Spinal cord (tissue), 10 donors: Measurements from ENCODE around the gene SMG9. TPM values are rescaled to one million over a fixed set of nuclear protein-coding genes. Genes with fewer than 3 reads are reported as not detected.

Source experiments
- DNase-seq, 6 donors: peaks; one replicate each; pipeline versions ENCODE4 v3.0.0 to v3.0.0-alpha.2; 2013 to 2015; ENCODE audit warnings: low spot score in 6 of 6, low read depth in 4 of 6
- H3K27ac ChIP-seq: one replicate; pipeline ENCODE4 v1.5.1; 2013; ENCODE audit warnings: low read depth, low read length, control low read depth
- H3K27me3 ChIP-seq: one replicate; pipeline ENCODE4 v1.6.1; 2013; ENCODE audit warnings: low read length; ENCODE audit not compliant: control insufficient read depth, insufficient read depth
- H3K36me3 ChIP-seq: one replicate; pipeline ENCODE4 v1.6.1; 2013; ENCODE audit warnings: low read length; ENCODE audit not compliant: control insufficient read depth, insufficient read depth
- H3K4me1 ChIP-seq: one replicate; pipeline ENCODE4 v1.6.1; 2013; ENCODE audit warnings: low read length; ENCODE audit not compliant: control insufficient read depth, insufficient read depth
- H3K4me3 ChIP-seq: one replicate; pipeline ENCODE4 v1.5.1; 2013; ENCODE audit warnings: low read depth, low read length, control low read depth
- H3K9me3 ChIP-seq: one replicate; pipeline ENCODE4 v1.6.1; 2013; ENCODE audit warnings: low read length; ENCODE audit not compliant: control insufficient read depth, insufficient read depth
- WGBS: methylation state at CpG from one replicate; pipeline ENCODE4 v1.1.5; 2013; ENCODE audit warnings: missing lambda C conversion rate; ENCODE audit not compliant: insufficient coverage; 5-methylcytosine and 5-hydroxymethylcytosine counted together
- long read RNA-seq, 4 donors: transcript quantifications; one replicate each; lab custom pipeline, GENCODE V29; 2026
- polyA plus RNA-seq, 2 donors: library from polyadenylated mRNA; unstranded; fragments of 120-200 nt; gene quantifications; one replicate each; pipeline ENCODE4 v1.2.1, GENCODE V29; 2013; ENCODE audit not compliant: insufficient read length in 2 of 2
- total RNA-seq, 2 donors: library from RNA; depleted of rRNA in 1 of 2; stranded (reverse); fragments of 120-200 nt in 1 of 2; fragments of >200 nt in 1 of 2; gene quantifications; one replicate each; pipeline versions ENCODE4 v1.2.3 to v1.2.4, GENCODE V29; 2013 to 2014
- donor health status: healthy.

SMG9 gene, protein sequence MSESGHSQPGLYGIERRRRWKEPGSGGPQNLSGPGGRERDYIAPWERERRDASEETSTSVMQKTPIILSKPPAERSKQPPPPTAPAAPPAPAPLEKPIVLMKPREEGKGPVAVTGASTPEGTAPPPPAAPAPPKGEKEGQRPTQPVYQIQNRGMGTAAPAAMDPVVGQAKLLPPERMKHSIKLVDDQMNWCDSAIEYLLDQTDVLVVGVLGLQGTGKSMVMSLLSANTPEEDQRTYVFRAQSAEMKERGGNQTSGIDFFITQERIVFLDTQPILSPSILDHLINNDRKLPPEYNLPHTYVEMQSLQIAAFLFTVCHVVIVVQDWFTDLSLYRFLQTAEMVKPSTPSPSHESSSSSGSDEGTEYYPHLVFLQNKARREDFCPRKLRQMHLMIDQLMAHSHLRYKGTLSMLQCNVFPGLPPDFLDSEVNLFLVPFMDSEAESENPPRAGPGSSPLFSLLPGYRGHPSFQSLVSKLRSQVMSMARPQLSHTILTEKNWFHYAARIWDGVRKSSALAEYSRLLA
- total RNA-seq (10 to 100 TPM in 1 of 2 donors, 1 to 10 TPM in 1; 9.2 to 36.6 TPM), polyA plus RNA-seq (100 to 1,000 TPM in 1 of 2 donors, 10 to 100 TPM in 1; 76.5 to 110 TPM)
- long read RNA-seq, donor 1, full-length matches to known transcripts = 15 of 21 reads
- long read RNA-seq, donor 1, partial matches to known transcripts = 6 of 21 reads
- long read RNA-seq, donor 1, other reads (novel, unspliced or antisense) = 0 of 21 reads
- long read RNA-seq, donor 2, full-length matches to known transcripts = 5 of 5 reads
- long read RNA-seq, donor 2, partial matches to known transcripts = 0 of 5 reads
- long read RNA-seq, donor 2, other reads (novel, unspliced or antisense) = 0 of 5 reads
- long read RNA-seq, donor 3, full-length matches to known transcripts = 5 of 5 reads
- long read RNA-seq, donor 3, partial matches to known transcripts = 0 of 5 reads
- long read RNA-seq, donor 3, other reads (novel, unspliced or antisense) = 0 of 5 reads
- long read RNA-seq, donor 4, full-length matches to known transcripts = 9 of 9 reads
- long read RNA-seq, donor 4, partial matches to known transcripts = 0 of 9 reads
- long read RNA-seq, donor 4, other reads (novel, unspliced or antisense) = 0 of 9 reads

DNA sequence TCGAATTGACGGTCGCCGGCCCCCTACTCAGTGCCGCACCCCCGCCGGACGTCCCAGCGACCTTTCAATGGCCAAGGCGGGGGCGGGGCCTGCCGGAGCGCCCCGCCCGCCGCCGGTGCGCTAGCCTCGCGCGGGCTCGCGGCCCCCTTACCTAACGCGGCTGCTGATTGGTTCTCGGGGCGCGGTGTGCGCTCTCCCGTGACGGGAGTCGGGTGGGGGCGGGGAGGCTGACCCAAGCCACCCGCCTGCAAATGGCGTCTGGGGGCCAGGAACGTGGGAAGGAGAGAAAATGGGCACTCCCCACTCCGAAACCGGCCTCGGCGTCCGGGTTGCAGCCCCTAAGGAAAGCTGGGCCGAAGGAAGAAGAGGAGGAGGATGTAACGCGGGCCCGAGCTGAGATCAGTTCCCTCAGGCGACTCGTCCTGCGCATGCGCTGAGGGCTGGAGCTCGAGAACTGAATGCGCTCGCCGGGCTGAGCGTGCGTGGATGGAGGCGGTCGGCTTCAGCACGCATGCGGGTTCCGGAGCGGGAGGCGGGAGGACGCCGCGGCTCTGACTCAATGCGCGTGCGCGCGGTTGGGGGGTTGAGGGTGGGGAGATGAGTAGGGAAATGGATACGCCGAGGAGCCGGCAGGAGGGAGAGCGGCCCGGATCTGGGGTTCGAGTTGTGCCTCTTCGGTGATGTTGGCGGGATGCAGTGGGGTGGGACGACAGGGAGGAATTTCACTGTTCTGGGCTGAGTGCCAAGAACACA lies at the start of gene SMG9:
SMG9 (minus strand) TSS at position 460 of the 753 bp plus-strand sequence. CDS start 4,221 bp downstream, outside the sequence.
- peak; percentile 98 to 100 (median 99) for DNase-seq
- Histone ChIP-seq H3K27ac (peak within 1 kb of the TSS; percentile 100), H3K27me3 (no peaks in the 10 kb centered on the region), H3K4me1 (peaks cover 27% of the 10 kb centered on the region), H3K36me3 (peaks cover 13% of the 10 kb centered on the region), H3K4me3 (peak within 1 kb of the TSS; percentile 91), H3K9me3 (no peaks in the 10 kb centered on the region)
- WGBS = under 1% methylated on average over 77 of the region's 79 CpGs

- no peak overlapping the region for H3K4me3 ChIP-seq
- WGBS = 17% methylated on average over 1 of the region's 2 CpGs
- no peaks in the 10 kb centered on the region for H3K9me3 ChIP-seq
- no peak overlapping the region for H3K27ac ChIP-seq
- H3K27me3 ChIP-seq = peaks cover under 1% of the 10 kb centered on the region
- H3K36me3 ChIP-seq = no peaks in the 10 kb centered on the region
- no peak for DNase-seq
- no peaks in the 10 kb centered on the region for H3K4me1 ChIP-seq
Measured at GRCh38 chr19:43804432-43804831, 49.7 kb upstream of the SMG9 start.

DNA sequence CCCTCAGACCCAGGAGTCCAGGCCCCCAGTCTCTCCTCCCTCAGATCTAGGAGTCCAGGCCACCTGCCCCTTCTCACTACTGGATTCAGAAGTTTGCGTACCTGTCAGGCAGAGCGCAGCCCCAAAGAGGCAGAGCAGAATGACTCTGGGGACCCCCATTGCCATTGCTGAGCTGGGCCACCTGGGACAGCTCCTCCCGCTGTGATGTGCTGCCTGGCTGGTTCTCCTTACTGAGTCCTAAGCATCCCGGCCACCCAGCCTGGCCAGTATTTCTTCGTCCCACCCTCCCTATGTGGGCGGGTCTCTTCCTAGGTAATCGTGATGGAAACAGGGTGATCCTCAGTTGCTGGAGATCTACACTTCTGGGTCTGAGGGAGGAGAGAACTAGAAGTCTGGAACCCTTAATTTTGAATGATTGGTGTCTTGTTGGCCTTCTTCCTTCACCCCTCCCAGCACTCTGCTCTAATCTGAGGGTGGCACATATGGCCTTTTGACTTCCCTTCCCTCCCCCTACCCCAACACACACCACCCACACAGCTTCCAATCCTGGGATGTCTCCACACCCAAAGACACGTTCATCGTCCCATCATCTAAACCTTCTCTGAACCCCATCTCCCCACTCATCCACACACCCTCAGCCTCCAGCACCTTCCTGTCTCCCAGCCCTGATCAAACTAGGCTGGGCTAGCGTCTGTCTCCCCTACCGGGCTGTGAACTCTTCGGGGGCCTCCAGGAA lies 47.6 kb upstream of the SMG9 start, which contains the start of gene LYPD5:
LYPD5 (minus strand) TSS at position 232 of the 736 bp plus-strand sequence; CDS start at position 165, 67 bp downstream.
- Histone ChIP-seq H3K36me3 (no peaks in the 10 kb centered on the region), H3K27me3 (peaks cover 15% of the 10 kb centered on the region), H3K27ac (no peak within 1 kb of the TSS), H3K4me1 (peaks cover 15% of the 10 kb centered on the region), H3K4me3 (no peak within 1 kb of the TSS), H3K9me3 (no peaks in the 10 kb centered on the region)
- DNase-seq = no peak
- 78% methylated on average over 8 of the region's 12 CpGs for WGBS

DNA sequence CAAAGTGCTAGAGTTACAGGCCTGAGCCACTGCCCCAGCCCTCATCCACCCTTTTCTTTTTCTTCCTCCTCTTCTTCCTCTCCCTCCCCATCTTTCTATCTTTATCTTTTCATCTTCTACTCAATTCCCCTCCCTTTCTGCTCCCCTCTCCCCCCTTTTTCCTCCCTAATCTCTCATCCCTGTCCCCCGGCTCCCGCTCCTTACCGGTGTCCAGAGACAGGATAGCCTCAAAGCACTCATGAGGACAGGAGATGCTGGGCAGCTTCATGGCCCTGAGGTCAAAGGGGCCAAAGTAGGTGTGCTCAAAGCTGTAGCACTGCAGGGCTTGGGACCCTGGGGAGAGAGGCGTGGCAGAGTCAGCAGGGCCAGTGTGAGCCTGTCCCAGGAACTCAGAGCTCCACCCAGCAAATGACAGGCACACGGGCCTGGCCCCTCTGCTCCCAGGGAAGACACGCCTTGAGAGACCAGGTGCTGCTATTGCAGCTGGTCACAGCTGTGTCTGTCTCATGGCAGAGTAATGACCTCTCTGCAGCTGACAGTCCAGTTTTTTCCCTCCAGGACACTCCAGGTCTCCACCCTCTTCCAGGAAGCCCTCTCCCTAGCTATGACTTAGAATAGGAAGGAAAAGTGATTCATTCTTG lies 44.9 kb upstream of the SMG9 start:
- no peak for DNase-seq
- no peak overlapping the region for H3K4me3 ChIP-seq
- peaks cover 20% of the 10 kb centered on the region for H3K27me3 ChIP-seq
- 55% methylated on average over 5 of the region's 6 CpGs for WGBS
- no peak overlapping the region for H3K27ac ChIP-seq
- H3K36me3 ChIP-seq = no peaks in the 10 kb centered on the region
- peaks cover 15% of the 10 kb centered on the region for H3K4me1 ChIP-seq
- H3K9me3 ChIP-seq = no peaks in the 10 kb centered on the region

DNA sequence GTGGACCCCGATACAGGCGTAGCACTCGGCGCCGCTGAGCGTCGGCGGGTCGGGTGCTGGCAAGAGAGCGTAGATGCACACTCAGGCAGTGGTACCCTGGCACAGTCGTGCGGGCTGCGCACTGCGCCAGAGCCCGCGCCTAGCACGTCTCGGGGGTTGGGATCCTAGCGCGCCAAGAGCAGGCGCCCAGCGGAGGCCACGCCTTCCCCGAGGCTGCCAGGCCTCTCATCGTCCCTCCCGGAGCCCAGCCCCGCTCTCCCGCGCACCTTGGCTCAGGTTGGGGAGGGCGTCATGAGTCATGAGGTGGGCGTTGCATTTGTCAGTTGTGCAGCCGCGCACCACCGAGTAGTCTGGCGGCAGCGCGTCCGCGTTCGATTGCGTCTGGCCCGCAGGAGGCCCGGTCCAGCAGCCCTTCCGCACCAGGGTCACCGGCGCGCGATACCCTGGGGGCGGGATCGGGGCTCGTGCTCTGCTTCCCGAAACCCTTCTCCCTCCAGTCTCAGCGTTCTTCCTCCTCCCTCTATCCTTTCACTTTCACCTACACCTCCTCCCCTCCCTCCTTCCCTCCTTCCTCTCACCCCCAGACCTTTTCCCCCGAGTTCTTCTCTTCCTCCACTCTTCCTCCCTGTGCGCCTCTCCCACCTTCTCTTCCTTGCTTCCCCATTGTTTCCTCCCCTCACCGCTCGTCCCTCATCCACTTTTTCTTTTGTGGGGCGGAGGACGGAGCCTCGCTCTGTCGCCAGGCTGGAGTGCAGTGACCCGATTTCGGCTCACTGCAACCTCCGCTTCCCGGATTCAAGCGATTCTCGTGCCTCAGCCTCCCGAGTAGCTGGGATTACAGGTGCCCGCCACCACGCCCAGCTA lies 44.0 kb upstream of the SMG9 start:
- Histone ChIP-seq H3K9me3 (no peaks in the 10 kb centered on the region), H3K4me1 (peaks cover 15% of the 10 kb centered on the region), H3K36me3 (no peaks in the 10 kb centered on the region), H3K27me3 (peaks cover 20% of the 10 kb centered on the region), H3K27ac (no peak overlapping the region), H3K4me3 (peak overlapping the region; percentile 26)
- DNase-seq = peak in 2 of 6 donors; percentile 25 to 38
- WGBS = 10% methylated on average over 68 of the region's 70 CpGs

DNA sequence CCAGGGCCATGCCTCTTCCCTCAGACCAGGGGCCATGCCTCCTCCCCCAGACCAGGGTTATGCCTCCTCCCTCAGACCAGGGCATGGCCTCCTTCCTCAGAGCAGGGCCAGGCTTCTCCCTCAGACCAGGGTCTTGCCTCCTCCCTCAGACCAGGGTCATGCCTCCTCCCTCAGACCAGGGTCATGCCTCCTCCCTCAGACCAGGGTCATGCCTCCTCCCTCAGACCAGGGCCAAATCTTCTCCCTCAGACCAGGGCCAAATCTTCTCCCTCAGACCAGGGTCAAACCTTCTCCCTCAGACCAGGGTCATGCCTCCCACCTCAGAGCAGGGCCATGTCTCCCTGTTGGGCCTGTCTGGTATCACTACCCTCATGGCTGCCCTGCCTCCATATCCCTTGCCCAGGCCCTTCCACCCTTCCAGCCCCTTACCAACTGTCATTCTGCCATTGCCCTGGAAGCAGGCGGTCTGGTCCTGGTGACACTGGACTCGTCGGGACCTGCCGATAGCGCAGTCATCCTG lies 43.3 kb upstream of the SMG9 start:
- Histone ChIP-seq H3K27me3 (peaks cover 20% of the 10 kb centered on the region), H3K27ac (no peak overlapping the region), H3K36me3 (no peaks in the 10 kb centered on the region), H3K4me1 (peaks cover 15% of the 10 kb centered on the region), H3K9me3 (no peaks in the 10 kb centered on the region), H3K4me3 (peak overlapping the region; percentile 26)
- 35% methylated on average over 5 of the region's 5 CpGs for WGBS
- no peak for DNase-seq

DNA sequence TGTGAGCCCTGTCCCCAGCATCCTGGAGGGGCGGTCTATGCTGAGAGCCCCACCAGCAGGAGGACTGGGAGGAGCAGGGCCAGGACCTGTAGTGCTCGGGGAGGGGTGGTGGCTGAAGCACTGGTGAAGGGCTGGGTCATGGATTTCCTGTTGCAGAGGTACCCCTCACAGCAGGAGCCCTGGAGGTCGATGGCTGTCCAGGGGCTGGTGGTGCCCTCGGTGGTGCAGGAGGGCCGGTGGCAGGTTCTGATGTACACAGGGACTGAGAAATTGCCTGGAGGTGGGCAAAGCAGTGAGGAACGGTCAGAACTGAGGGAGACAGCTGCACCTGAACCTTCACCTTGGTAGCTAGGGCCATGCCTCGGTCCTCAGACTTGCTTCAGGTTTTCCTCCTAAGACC lies 42.8 kb upstream of the SMG9 start:
- DNase-seq = no peak
- no peak overlapping the region for H3K27ac ChIP-seq
- H3K27me3 ChIP-seq = peaks cover 20% of the 10 kb centered on the region
- H3K36me3 ChIP-seq = no peaks in the 10 kb centered on the region
- WGBS = 85% methylated on average over 7 of the region's 7 CpGs
- no peaks in the 10 kb centered on the region for H3K9me3 ChIP-seq
- no peak overlapping the region for H3K4me3 ChIP-seq
- peaks cover 15% of the 10 kb centered on the region for H3K4me1 ChIP-seq
